ENCODE results near the gene CELSR1. TPM values are rescaled to one million over a fixed set of nuclear protein-coding genes. Genes with fewer than 3 reads are reported as not detected.
A peak's percentile ranks its signal among the peaks of the same experiment; 100 is the strongest.

Gene CELSR1
- total and polyA plus RNA-seq, 2 of the 13 experiments (the other 11 are each of a cell fraction or from before 2014, with no cell fraction given) = 0.78 to 1.8 TPM

- TF ChIP-seq PHF21A (CRISPR knock-in tag; IDR thresholded peaks at IDR 0.05) (peak; percentile 92), AKAP8 (CRISPR knock-in tag; IDR thresholded peaks at IDR 0.05) (peak; percentile 34; the same call in 1 of the 2 replicates), IRF9 (CRISPR knock-in tag; IDR thresholded peaks at IDR 0.05; ENCODE audit: borderline replicate concordance) (peak; percentile 72), ZNF543 (CRISPR knock-in tag; IDR thresholded peaks at IDR 0.05) (peak; percentile 42; the same call in 1 of the 2 replicates), HOXA3 (CRISPR knock-in tag; IDR thresholded peaks at IDR 0.05) (peak; percentile 83), RFXANK (CRISPR knock-in tag; IDR thresholded peaks at IDR 0.05) (no peak), ZNF761 (CRISPR knock-in tag; conservative IDR thresholded peaks at IDR 0.05) (0 out of 2 replicates have a peak, but pooled peaks have one; percentile 31), ZNF12 (CRISPR knock-in tag; IDR thresholded peaks at IDR 0.05) (0 out of 2 replicates have a peak, but pooled peaks have one; percentile 32), ZFP36L1 (CRISPR knock-in tag; IDR thresholded peaks at IDR 0.05) (peak; percentile 65; the same call in 1 of the 2 replicates), GABPA (IDR thresholded peaks at IDR 0.05; ENCODE audit: low read depth, low read length) (no peak), GABPA (CRISPR knock-in tag; IDR thresholded peaks at IDR 0.05; ENCODE audit: low read depth) (peak; percentile 37), ZNF251 (CRISPR knock-in tag; IDR thresholded peaks at IDR 0.05) (no peak), GTF3A (CRISPR knock-in tag; conservative IDR thresholded peaks at IDR 0.05) (no peak), ZNF572 (CRISPR knock-in tag; IDR thresholded peaks at IDR 0.05) (peak; percentile 62; the same call in 1 of the 2 replicates), NPAS2 (CRISPR knock-in tag; IDR thresholded peaks at IDR 0.05; ENCODE audit: borderline replicate concordance) (no peak), ZMYM4 (CRISPR knock-in tag; IDR thresholded peaks at IDR 0.05) (no peak)
- TF ChIP-seq, protein P1, sequence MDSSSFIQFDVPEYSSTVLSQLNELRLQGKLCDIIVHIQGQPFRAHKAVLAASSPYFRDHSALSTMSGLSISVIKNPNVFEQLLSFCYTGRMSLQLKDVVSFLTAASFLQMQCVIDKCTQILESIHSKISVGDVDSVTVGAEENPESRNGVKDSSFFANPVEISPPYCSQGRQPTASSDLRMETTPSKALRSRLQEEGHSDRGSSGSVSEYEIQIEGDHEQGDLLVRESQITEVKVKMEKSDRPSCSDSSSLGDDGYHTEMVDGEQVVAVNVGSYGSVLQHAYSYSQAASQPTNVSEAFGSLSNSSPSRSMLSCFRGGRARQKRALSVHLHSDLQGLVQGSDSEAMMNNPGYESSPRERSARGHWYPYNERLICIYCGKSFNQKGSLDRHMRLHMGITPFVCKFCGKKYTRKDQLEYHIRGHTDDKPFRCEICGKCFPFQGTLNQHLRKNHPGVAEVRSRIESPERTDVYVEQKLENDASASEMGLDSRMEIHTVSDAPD (CRISPR knock-in tag; IDR thresholded peaks at IDR 0.05) = peak; percentile 38; the same call in 1 of the 2 replicates
- TF ChIP-seq, protein P2, sequence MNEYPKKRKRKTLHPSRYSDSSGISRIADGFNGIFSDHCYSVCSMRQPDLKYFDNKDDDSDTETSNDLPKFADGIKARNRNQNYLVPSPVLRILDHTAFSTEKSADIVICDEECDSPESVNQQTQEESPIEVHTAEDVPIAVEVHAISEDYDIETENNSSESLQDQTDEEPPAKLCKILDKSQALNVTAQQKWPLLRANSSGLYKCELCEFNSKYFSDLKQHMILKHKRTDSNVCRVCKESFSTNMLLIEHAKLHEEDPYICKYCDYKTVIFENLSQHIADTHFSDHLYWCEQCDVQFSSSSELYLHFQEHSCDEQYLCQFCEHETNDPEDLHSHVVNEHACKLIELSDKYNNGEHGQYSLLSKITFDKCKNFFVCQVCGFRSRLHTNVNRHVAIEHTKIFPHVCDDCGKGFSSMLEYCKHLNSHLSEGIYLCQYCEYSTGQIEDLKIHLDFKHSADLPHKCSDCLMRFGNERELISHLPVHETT (CRISPR knock-in tag; conservative IDR thresholded peaks at IDR 0.05) = no peak; the same call in 1 of the 2 replicates
- TF ChIP-seq, protein P3, sequence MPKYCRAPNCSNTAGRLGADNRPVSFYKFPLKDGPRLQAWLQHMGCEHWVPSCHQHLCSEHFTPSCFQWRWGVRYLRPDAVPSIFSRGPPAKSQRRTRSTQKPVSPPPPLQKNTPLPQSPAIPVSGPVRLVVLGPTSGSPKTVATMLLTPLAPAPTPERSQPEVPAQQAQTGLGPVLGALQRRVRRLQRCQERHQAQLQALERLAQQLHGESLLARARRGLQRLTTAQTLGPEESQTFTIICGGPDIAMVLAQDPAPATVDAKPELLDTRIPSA (CRISPR knock-in tag; IDR thresholded peaks at IDR 0.05; ENCODE audit: borderline replicate concordance) = 0 out of 2 replicates have a peak, but pooled peaks have one; percentile 44
- TF ChIP-seq, protein P4, sequence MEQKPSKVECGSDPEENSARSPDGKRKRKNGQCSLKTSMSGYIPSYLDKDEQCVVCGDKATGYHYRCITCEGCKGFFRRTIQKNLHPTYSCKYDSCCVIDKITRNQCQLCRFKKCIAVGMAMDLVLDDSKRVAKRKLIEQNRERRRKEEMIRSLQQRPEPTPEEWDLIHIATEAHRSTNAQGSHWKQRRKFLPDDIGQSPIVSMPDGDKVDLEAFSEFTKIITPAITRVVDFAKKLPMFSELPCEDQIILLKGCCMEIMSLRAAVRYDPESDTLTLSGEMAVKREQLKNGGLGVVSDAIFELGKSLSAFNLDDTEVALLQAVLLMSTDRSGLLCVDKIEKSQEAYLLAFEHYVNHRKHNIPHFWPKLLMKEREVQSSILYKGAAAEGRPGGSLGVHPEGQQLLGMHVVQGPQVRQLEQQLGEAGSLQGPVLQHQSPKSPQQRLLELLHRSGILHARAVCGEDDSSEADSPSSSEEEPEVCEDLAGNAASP (CRISPR knock-in tag; IDR thresholded peaks at IDR 0.05; ENCODE audit: borderline replicate concordance) = peak; percentile 53; the same call in 1 of the 2 replicates
- TF ChIP-seq, protein P5, sequence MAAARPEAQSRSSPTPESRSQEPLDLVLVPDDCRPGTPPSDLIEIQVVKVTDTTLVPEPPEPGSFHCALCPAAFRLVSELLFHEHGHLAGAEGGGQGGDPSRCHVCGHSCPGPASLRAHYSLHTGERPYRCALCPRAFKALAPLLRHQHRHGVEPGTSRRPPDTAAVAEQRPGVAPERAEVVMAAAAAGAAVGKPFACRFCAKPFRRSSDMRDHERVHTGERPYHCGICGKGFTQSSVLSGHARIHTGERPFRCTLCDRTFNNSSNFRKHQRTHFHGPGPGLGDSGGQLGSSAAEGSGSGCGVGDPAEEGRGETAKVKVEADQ (CRISPR knock-in tag; IDR thresholded peaks at IDR 0.05; ENCODE audit: borderline replicate concordance) = 0 out of 2 replicates have a peak, but pooled peaks have one; percentile 68
These were observed 106.2 kb downstream of the CELSR1 start (continued) for GRCh38 chr22:46430961-46431838.
